Measurements from ENCODE around the gene MTA3. TPM values are rescaled to one million over a fixed set of nuclear protein-coding genes. Genes with fewer than 3 reads are reported as not detected.

Gene MTA3
- total RNA-seq, 2 donors from 2014 or later = 23.0 to 30.8 TPM

DNA sequence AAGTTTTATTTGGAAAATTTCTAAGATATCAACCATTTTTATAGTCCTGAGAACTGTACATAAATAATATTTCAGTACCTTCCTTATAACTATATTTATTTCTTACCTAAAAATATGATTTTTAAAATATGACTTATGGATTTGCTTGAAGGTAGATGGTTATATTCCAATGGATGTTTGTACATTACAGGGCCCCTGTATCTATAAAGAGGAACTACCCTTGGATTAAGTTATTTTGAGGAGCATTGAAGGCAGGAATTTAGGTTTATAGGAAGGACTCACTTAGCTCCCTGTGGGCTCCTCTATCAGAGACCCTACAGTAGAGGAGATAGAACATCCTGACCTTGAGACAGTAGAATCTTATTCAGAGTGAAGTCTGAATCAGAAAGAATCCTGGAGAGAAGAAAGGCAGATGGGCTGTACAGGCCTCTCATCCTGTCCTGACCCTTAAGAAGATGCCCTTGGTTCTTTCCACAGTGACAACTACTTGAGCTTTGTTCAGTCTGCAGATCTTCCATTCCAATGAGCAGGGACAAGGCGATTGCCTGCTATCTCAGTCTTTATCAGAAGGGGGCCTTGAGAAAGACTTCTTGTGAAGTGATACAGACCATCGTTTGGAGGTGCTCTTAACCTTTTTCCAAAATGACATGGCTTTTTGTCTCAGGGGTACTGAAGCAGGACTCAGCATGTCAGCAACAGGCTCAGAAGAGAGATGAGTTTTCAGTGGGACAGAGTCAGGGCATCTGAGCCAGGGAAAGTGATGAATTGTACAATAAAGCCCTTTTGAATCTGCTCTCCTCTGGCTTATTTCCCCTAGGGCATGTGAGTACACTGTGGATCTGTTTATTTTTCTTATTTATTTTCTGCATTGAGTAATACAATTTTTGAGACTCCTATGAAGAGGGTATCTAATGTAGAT, 174.6 kb downstream of the MTA3 start:
- ATAC-seq (ENCODE audit: insufficient number of reproducible peaks, low FRiP score, low read depth) (no peak), DNase-seq (ENCODE audit: low spot score) (no peak)
- Histone ChIP-seq H3K36me3 (no peaks in the 10 kb centered on the region), H3K27me3 (replicated peaks; ENCODE audit: insufficient read depth) (no peaks in the 10 kb centered on the region), H3K9me3 (no peaks in the 10 kb centered on the region), H3K27ac (no peak overlapping the region), H3K4me1 (ENCODE audit: control insufficient read depth in 1 of 2, low read depth in 2 of 2) (no peaks in the 10 kb centered on the region), H3K4me3 (no peak overlapping the region)
- TF ChIP-seq, protein P1, sequence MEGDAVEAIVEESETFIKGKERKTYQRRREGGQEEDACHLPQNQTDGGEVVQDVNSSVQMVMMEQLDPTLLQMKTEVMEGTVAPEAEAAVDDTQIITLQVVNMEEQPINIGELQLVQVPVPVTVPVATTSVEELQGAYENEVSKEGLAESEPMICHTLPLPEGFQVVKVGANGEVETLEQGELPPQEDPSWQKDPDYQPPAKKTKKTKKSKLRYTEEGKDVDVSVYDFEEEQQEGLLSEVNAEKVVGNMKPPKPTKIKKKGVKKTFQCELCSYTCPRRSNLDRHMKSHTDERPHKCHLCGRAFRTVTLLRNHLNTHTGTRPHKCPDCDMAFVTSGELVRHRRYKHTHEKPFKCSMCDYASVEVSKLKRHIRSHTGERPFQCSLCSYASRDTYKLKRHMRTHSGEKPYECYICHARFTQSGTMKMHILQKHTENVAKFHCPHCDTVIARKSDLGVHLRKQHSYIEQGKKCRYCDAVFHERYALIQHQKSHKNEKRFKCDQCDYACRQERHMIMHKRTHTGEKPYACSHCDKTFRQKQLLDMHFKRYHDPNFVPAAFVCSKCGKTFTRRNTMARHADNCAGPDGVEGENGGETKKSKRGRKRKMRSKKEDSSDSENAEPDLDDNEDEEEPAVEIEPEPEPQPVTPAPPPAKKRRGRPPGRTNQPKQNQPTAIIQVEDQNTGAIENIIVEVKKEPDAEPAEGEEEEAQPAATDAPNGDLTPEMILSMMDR (IDR thresholded peaks at IDR 0.05) = no peak

DNA sequence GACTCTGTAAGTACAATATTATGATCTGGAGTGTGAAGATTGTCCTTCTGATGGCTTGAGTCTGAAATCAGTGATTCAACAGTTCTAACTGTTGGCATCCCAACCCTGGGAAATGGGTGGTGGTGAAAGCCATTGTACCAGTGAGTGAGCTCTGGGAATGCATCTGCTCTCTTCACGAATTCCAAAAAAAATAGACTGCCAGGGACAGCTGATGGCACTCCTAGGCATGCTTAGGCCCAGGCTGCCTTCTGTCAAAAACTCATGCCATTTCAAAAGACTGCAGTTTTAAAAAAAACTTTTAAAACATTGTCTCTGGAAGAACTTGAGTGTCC, 175.2 kb downstream of the MTA3 start:
- Histone ChIP-seq H3K36me3 (no peaks in the 10 kb centered on the region), H3K9me3 (no peaks in the 10 kb centered on the region), H3K4me3 (no peak overlapping the region), H3K27me3 (replicated peaks; ENCODE audit: insufficient read depth) (no peaks in the 10 kb centered on the region), H3K27ac (no peak overlapping the region), H3K4me1 (ENCODE audit: control insufficient read depth in 1 of 2, low read depth in 2 of 2) (no peaks in the 10 kb centered on the region)
- no peak for ATAC-seq (ENCODE audit: insufficient number of reproducible peaks, low FRiP score, low read depth)
- TF ChIP-seq, protein P1 (IDR thresholded peaks at IDR 0.05) = no peak
- DNase-seq (ENCODE audit: low spot score) = no peak

DNA sequence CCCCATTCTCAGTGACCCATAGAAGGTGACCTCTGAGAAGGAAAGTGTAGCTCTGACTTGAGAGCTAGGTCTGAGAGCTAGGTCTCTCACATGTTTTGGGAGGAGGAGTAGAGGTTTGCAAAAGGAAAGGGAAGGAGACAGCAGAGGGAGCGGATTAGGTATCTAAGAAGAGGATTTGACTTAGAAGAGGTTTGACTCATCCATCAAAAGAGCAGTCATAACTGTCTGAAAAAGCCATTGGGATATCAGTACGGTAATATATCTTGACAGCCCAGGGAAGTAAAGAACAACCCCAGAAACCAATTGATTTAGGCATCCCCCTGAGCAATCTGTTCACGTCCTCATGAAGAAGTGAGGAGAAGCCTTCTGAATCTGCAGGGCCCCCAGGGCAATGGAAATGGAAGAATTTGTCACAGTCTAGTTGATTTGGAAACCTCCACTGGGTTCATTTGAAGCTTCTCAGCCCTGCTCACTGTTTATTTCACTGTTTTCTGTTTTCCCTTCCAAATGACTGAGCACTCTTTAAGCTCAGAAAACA, 176.2 kb downstream of the MTA3 start:
- TF ChIP-seq, protein P1 (IDR thresholded peaks at IDR 0.05) = no peak
- H3K27ac ChIP-seq = no peak overlapping the region
- no peaks in the 10 kb centered on the region for H3K36me3 ChIP-seq
- ATAC-seq (ENCODE audit: insufficient number of reproducible peaks, low FRiP score, low read depth) = no peak
- H3K4me1 ChIP-seq (ENCODE audit: control insufficient read depth in 1 of 2, low read depth in 2 of 2) = no peaks in the 10 kb centered on the region
- no peak overlapping the region for H3K4me3 ChIP-seq
- no peaks in the 10 kb centered on the region for H3K27me3 ChIP-seq (replicated peaks; ENCODE audit: insufficient read depth)
- DNase-seq (ENCODE audit: low spot score) = no peak
- no peaks in the 10 kb centered on the region for H3K9me3 ChIP-seq

GRCh38 chr2:42747422-42747821, 179.0 kb downstream of the MTA3 start:
- Histone ChIP-seq H3K9me3 (no peaks in the 10 kb centered on the region), H3K4me3 (no peak overlapping the region), H3K4me1 (ENCODE audit: control insufficient read depth in 1 of 2, low read depth in 2 of 2) (no peaks in the 10 kb centered on the region), H3K36me3 (no peaks in the 10 kb centered on the region), H3K27me3 (replicated peaks; ENCODE audit: insufficient read depth) (no peaks in the 10 kb centered on the region), H3K27ac (no peak overlapping the region)
- no peak for ATAC-seq (ENCODE audit: insufficient number of reproducible peaks, low FRiP score, low read depth)
- TF ChIP-seq, protein P1 (IDR thresholded peaks at IDR 0.05) = no peak
- no peak for DNase-seq (ENCODE audit: low spot score)

DNA sequence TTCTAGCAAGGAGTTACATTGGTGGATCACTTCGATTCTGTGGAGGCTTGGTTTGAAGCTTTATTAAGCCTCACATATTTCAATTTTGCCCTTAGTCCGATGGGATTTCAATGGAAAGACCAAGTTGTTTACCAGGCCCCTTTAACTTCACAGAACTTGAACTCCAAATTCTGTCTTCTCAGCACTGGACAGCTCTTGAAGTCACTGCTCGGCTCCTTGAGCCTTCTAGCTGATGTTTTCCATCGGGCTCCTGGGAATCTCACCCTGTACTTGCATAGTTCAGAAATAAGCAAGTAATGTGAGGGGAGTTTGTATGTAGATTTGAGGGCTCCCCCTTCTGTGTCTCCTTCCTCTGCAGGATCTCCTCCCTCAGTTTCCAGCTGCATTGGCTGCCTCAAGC, 180.4 kb downstream of the MTA3 start:
- no peaks in the 10 kb centered on the region for H3K36me3 ChIP-seq
- H3K9me3 ChIP-seq = no peaks in the 10 kb centered on the region
- H3K4me1 ChIP-seq (ENCODE audit: control insufficient read depth in 1 of 2, low read depth in 2 of 2) = peaks cover 0 to 7% of the 10 kb centered on the region in 2 donors
- H3K27ac ChIP-seq = no peak overlapping the region
- H3K4me3 ChIP-seq = no peak overlapping the region
- no peaks in the 10 kb centered on the region for H3K27me3 ChIP-seq (replicated peaks; ENCODE audit: insufficient read depth)
- DNase-seq (ENCODE audit: low spot score) (no peak), ATAC-seq (ENCODE audit: insufficient number of reproducible peaks, low FRiP score, low read depth) (no peak)
- TF ChIP-seq, protein P1 (IDR thresholded peaks at IDR 0.05) = no peak
